GM21526 (cell line): ENCODE measurements around the gene GRB2.
"Not testable (repeated sequence)": the region's sequence is repeated elsewhere in the genome, so short reads cannot be mapped to it uniquely, and the experiment has no call there.

Source experiments
- ATAC-seq: cut with Tn5 transposase; IDR thresholded peaks from one replicate; pipeline ENCODE4 v1.9.1; 2021; ENCODE audit warnings: moderate library complexity; ENCODE audit not compliant: unreplicated experiment, low FRiP score

GRB2 gene

GRCh38 chr17:75390982-75391381, 14.5 kb downstream of the GRB2 start:
- no peak for ATAC-seq

GRCh38 chr17:75388476-75389030, 16.9 kb downstream of the GRB2 start:
- no peak for ATAC-seq

- no peak for ATAC-seq
These were observed 17.7 kb downstream of the GRB2 start for GRCh38 chr17:75387771-75388170.

GRCh38 chr17:75386430-75386829, 19.0 kb downstream of the GRB2 start:
- ATAC-seq, result no peak

GRCh38 chr17:75384751-75385150, 20.7 kb downstream of the GRB2 start:
- no peak for ATAC-seq

GRCh38 chr17:75383842-75384195, 21.7 kb downstream of the GRB2 start:
- no peak for ATAC-seq

- ATAC-seq, result no peak
These were observed 24.7 kb downstream of the GRB2 start for GRCh38 chr17:75380750-75381149.

GRCh38 chr17:75380315-75380714, 25.2 kb downstream of the GRB2 start:
- ATAC-seq, result no peak

- ATAC-seq, result not testable (repeated sequence)
These were observed 26.1 kb downstream of the GRB2 start for GRCh38 chr17:75379426-75379825.

GRCh38 chr17:75373280-75373679, 32.2 kb downstream of the GRB2 start:
- no peak for ATAC-seq

- no peak for ATAC-seq
These were observed 33.5 kb downstream of the GRB2 start for GRCh38 chr17:75371981-75372380.

- ATAC-seq, result no peak
These were observed 34.1 kb downstream of the GRB2 start for GRCh38 chr17:75371339-75371738.

- ATAC-seq, result no peak
These were observed 35.1 kb downstream of the GRB2 start for GRCh38 chr17:75370286-75370915.

GRCh38 chr17:75367838-75368789, 37.4 kb downstream of the GRB2 start:
- not testable (repeated sequence) for ATAC-seq

- no peak for ATAC-seq
These were observed 38.2 kb downstream of the GRB2 start for GRCh38 chr17:75367312-75367711.

GRCh38 chr17:75366432-75366831, 39.0 kb downstream of the GRB2 start:
- no peak for ATAC-seq

GRCh38 chr17:75365931-75366275, 39.6 kb downstream of the GRB2 start:
- no peak for ATAC-seq

GRCh38 chr17:75365009-75365930, 40.2 kb downstream of the GRB2 start:
- ATAC-seq, result no peak

GRCh38 chr17:75364078-75364477, 41.4 kb downstream of the GRB2 start:
- ATAC-seq, result no peak

- ATAC-seq, result no peak
These were observed 43.5 kb downstream of the GRB2 start for GRCh38 chr17:75361996-75362395.

GRCh38 chr17:75361344-75361743, 44.1 kb downstream of the GRB2 start:
- ATAC-seq, result no peak
